Fibroblast of lung (primary cell): ENCODE data around the gene SPEF2.

Source experiments
- EZH2 ChIP-seq: IDR thresholded peaks from 2 replicates; pipeline ENCODE4 v1.5.1; 2012; ENCODE audit warnings: low read length, control low read depth, mild to moderate bottlenecking; ENCODE audit errors: missing control alignments
- TF ChIP-seq, protein P1 (sequence below), 2 donors: IDR thresholded peaks in 1 of 2; conservative IDR thresholded peaks in 1 of 2; 1 replicate in 1 of 2; 2 replicates in 1 of 2; pipeline ENCODE4 v1.5.1; 2011 to 2012; ENCODE audit warnings: low read length in 2 of 2, control low read depth in 1 of 2, inconsistent platforms in 1 of 2, low read depth in 1 of 2, mild to moderate bottlenecking in 1 of 2

DNA sequence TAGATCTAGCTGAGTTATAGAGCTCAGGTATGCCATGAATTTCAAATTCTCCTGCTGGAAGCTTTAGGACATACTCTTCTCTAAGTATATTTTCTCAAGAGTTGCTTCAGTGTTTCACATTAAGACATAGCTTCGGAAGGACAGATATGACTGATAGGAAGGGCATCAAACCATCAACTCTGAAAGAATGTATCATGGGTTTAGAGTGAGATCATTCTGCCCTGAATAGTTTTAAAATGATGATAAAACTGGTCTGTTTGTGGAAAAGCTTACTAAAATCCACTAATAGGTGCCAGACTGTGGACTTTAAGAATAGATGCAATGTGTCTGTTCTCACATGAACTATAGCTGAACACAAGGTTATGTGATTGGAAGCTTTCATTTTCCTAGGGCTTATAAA is 8.4 kb downstream of the SPEF2 start:
- TF ChIP-seq, protein P1, sequence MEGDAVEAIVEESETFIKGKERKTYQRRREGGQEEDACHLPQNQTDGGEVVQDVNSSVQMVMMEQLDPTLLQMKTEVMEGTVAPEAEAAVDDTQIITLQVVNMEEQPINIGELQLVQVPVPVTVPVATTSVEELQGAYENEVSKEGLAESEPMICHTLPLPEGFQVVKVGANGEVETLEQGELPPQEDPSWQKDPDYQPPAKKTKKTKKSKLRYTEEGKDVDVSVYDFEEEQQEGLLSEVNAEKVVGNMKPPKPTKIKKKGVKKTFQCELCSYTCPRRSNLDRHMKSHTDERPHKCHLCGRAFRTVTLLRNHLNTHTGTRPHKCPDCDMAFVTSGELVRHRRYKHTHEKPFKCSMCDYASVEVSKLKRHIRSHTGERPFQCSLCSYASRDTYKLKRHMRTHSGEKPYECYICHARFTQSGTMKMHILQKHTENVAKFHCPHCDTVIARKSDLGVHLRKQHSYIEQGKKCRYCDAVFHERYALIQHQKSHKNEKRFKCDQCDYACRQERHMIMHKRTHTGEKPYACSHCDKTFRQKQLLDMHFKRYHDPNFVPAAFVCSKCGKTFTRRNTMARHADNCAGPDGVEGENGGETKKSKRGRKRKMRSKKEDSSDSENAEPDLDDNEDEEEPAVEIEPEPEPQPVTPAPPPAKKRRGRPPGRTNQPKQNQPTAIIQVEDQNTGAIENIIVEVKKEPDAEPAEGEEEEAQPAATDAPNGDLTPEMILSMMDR (conservative IDR thresholded peaks at IDR 0.05 in 1 of 2, IDR thresholded peaks at IDR 0.05 in 1 of 2; ENCODE audit: low read depth in 1 of 2, low read length in 2 of 2) = no peak
- no peak for TF ChIP-seq EZH2
